NT2/D1 (cell line): ENCODE results near the gene C2CD3.

Source experiments
- DNase-seq: peaks from one replicate; pipeline ENCODE4 v3.0.0-alpha.2; 2011; ENCODE audit warnings: low read depth, low spot score
- H3K27me3 ChIP-seq: 2 replicates; pipeline ENCODE4 v1.6.0; 2011; ENCODE audit warnings: mild to moderate bottlenecking; ENCODE audit not compliant: insufficient read length, insufficient read depth
- H3K36me3 ChIP-seq: 2 replicates; pipeline ENCODE4 v1.6.1; 2011; ENCODE audit warnings: mild to moderate bottlenecking, low read length, mixed read lengths; ENCODE audit not compliant: insufficient read depth, insufficient read length
- H3K4me1 ChIP-seq: 2 replicates; pipeline ENCODE4 v1.5.1; 2011; ENCODE audit not compliant: insufficient read depth, insufficient read length
- H3K4me3 ChIP-seq: 2 replicates; pipeline ENCODE4 v1.5.1; 2011; ENCODE audit warnings: low read depth; ENCODE audit not compliant: insufficient read length
- H3K9ac ChIP-seq: 2 replicates; pipeline ENCODE4 v1.6.0; 2011; ENCODE audit warnings: low read depth; ENCODE audit not compliant: insufficient read length
- H3K9me3 ChIP-seq: 2 replicates; pipeline ENCODE4 v1.5.1; 2011; ENCODE audit warnings: mild to moderate bottlenecking, low read length; ENCODE audit not compliant: insufficient read depth
- SUZ12 ChIP-seq: IDR thresholded peaks from 2 replicates; pipeline ENCODE4 v1.6.1; 2011; ENCODE audit not compliant: insufficient read length, insufficient read depth; ENCODE audit errors: extremely low read depth
- YY1 ChIP-seq: IDR thresholded peaks from 2 replicates; pipeline ENCODE4 v1.6.1; 2011; ENCODE audit not compliant: insufficient read length, insufficient read depth
- ZNF274 ChIP-seq: IDR thresholded peaks from 2 replicates; pipeline ENCODE4 v1.6.1; 2011; ENCODE audit warnings: mild to moderate bottlenecking, low read depth, low read length

C2CD3 gene

GRCh38 chr11:74175920-74176319 lies 5.1 kb upstream of the C2CD3 start:
- no peaks in the 10 kb centered on the region for H3K27me3 ChIP-seq
- DNase-seq, result no peak
- TF ChIP-seq SUZ12, result no peak
- no peak for TF ChIP-seq YY1
- TF ChIP-seq ZNF274, result no peak
- no peaks in the 10 kb centered on the region for H3K4me1 ChIP-seq
- H3K9ac ChIP-seq, result no peak overlapping the region
- H3K36me3 ChIP-seq, result peaks cover 7% of the 10 kb centered on the region
- H3K4me3 ChIP-seq, result no peak overlapping the region
- no peaks in the 10 kb centered on the region for H3K9me3 ChIP-seq

GRCh38 chr11:74171997-74172396 lies 1.2 kb upstream of the C2CD3 start:
- no peaks in the 10 kb centered on the region for H3K27me3 ChIP-seq
- H3K9me3 ChIP-seq, result no peaks in the 10 kb centered on the region
- no peak for TF ChIP-seq SUZ12
- no peak for TF ChIP-seq YY1
- TF ChIP-seq ZNF274, result no peak
- H3K9ac ChIP-seq, result peak overlapping the region; percentile 91
- no peaks in the 10 kb centered on the region for H3K4me1 ChIP-seq
- H3K4me3 ChIP-seq, result peak overlapping the region; percentile 84
- peaks cover 21% of the 10 kb centered on the region for H3K36me3 ChIP-seq
- DNase-seq, result no peak

- no peak for TF ChIP-seq ZNF274
- no peak for TF ChIP-seq SUZ12
- TF ChIP-seq YY1, result no peak
- H3K4me3 ChIP-seq, result peak overlapping the region; percentile 84
- no peaks in the 10 kb centered on the region for H3K9me3 ChIP-seq
- no peak for DNase-seq
- no peaks in the 10 kb centered on the region for H3K4me1 ChIP-seq
- peak overlapping the region; percentile 91 for H3K9ac ChIP-seq
- H3K36me3 ChIP-seq, result peaks cover 25% of the 10 kb centered on the region
- no peaks in the 10 kb centered on the region for H3K27me3 ChIP-seq
Observed at GRCh38 chr11:74171630-74171968, 797 bp upstream of the C2CD3 start.

- Histone ChIP-seq H3K9ac (peak overlapping the region; percentile 85), H3K9me3 (no peaks in the 10 kb centered on the region), H3K36me3 (peaks cover 26% of the 10 kb centered on the region), H3K4me1 (no peaks in the 10 kb centered on the region), H3K27me3 (no peaks in the 10 kb centered on the region), H3K4me3 (peak overlapping the region; percentile 84)
- no peak for DNase-seq
- TF ChIP-seq SUZ12, result no peak
- no peak for TF ChIP-seq ZNF274
- TF ChIP-seq YY1, result no peak
Observed at GRCh38 chr11:74169738-74170458, 904 bp downstream of the C2CD3 start.

- no peak for TF ChIP-seq SUZ12
- TF ChIP-seq ZNF274, result no peak
- no peak for TF ChIP-seq YY1
- Histone ChIP-seq H3K9me3 (no peaks in the 10 kb centered on the region), H3K9ac (no peak overlapping the region), H3K27me3 (no peaks in the 10 kb centered on the region), H3K4me3 (no peak overlapping the region), H3K4me1 (no peaks in the 10 kb centered on the region), H3K36me3 (peaks cover 32% of the 10 kb centered on the region)
- no peak for DNase-seq
Observed at GRCh38 chr11:74168838-74169237, 2.0 kb downstream of the C2CD3 start.

GRCh38 chr11:74162681-74163467 lies 7.9 kb downstream of the C2CD3 start:
- Histone ChIP-seq H3K4me3 (no peak overlapping the region), H3K27me3 (no peaks in the 10 kb centered on the region), H3K9me3 (no peaks in the 10 kb centered on the region), H3K4me1 (no peaks in the 10 kb centered on the region), H3K9ac (no peak overlapping the region), H3K36me3 (peaks cover 34% of the 10 kb centered on the region)
- no peak for DNase-seq
- TF ChIP-seq SUZ12 (no peak), YY1 (no peak), ZNF274 (no peak)

GRCh38 chr11:74159642-74160041 lies 11.2 kb downstream of the C2CD3 start:
- no peak for DNase-seq
- H3K9me3 ChIP-seq, result no peaks in the 10 kb centered on the region
- no peak overlapping the region for H3K9ac ChIP-seq
- no peaks in the 10 kb centered on the region for H3K27me3 ChIP-seq
- peaks cover 19% of the 10 kb centered on the region for H3K36me3 ChIP-seq
- no peaks in the 10 kb centered on the region for H3K4me1 ChIP-seq
- TF ChIP-seq SUZ12 (no peak), ZNF274 (no peak), YY1 (no peak)
- no peak overlapping the region for H3K4me3 ChIP-seq
